IMR-90 (cell line): Measurements from ENCODE around the gene CDHR1. TPM values are rescaled to one million over a fixed set of nuclear protein-coding genes. Genes with fewer than 3 reads are reported as not detected.

Experiments used
- ATAC-seq: fragments of 200-7000 bp; cut with Tn5 transposase; 2 replicates; pipeline ENCODE4 v1.9.1; 2020; ENCODE audit warnings: low read depth, mild to moderate bottlenecking, moderate library complexity
- BruUV-seq: library from RNA; stranded (reverse); fragments of 400-500 nt; replicated peaks from 2 replicates; lab custom pipeline; 2021; lab: Mats Ljungman, UMichigan
- CTCF ChIA-PET: fragments of 300-600 bp; formaldehyde crosslinking; extraction: SDS; loops from one replicate; lab custom pipeline; 2021; ENCODE audit warnings: antibody characterized with exemption; lab: Yijun Ruan, JAX
- POLR2A ChIA-PET: fragments of 300-600 bp; sonication (Branson Sonifier 250); formaldehyde crosslinking; loops from one replicate; lab custom pipeline; 2022; ENCODE audit warnings: antibody characterized with exemption; ENCODE audit not compliant: unreplicated experiment; lab: Charles Lee
- DNase-seq: peaks from one replicate; pipeline ENCODE4 v3.0.0; 2013
- H2AFZ ChIP-seq: replicated peaks from 2 replicates; pipeline ENCODE3; 2013; ENCODE audit warnings: low read length, mild to moderate bottlenecking; ENCODE audit not compliant: poor library complexity
- H2AK5ac ChIP-seq: 2 replicates; pipeline ENCODE4 v1.6.1; 2013; ENCODE audit warnings: low read depth, low read length, inconsistent platforms
- H2AK9ac ChIP-seq: replicated peaks from 2 replicates; pipeline ENCODE3; 2013; ENCODE audit warnings: mild to moderate bottlenecking, low read depth, low read length, moderate library complexity; ENCODE audit not compliant: poor library complexity
- H2BK120ac ChIP-seq: 2 replicates; pipeline ENCODE4 v1.6.1; 2013; ENCODE audit warnings: low read depth, low read length, inconsistent platforms
- H2BK15ac ChIP-seq: 3 replicates; pipeline ENCODE4 v1.6.1; 2013; ENCODE audit warnings: low read depth, low read length, inconsistent platforms
- H2BK20ac ChIP-seq: 2 replicates; pipeline ENCODE4 v1.6.1; 2013; ENCODE audit warnings: low read depth, mild to moderate bottlenecking, inconsistent platforms, low read length, moderate library complexity
- H2BK5ac ChIP-seq: 2 replicates; pipeline ENCODE4 v1.6.1; 2013; ENCODE audit warnings: mild to moderate bottlenecking, low read depth, low read length, inconsistent platforms; ENCODE audit not compliant: poor library complexity, severe bottlenecking
- H3K14ac ChIP-seq: replicated peaks from 2 replicates; pipeline ENCODE4 v1.6.1; 2013; ENCODE audit warnings: low read depth, low read length, inconsistent platforms
- H3K18ac ChIP-seq: 2 replicates; pipeline ENCODE4 v1.6.1; 2013; ENCODE audit warnings: low read depth, low read length, control low read depth
- H3K23ac ChIP-seq: 2 replicates; pipeline ENCODE4 v1.6.1; 2013; ENCODE audit warnings: low read depth, low read length, inconsistent platforms
- H3K27ac ChIP-seq: 2 replicates; pipeline ENCODE4 v1.5.1; 2013; ENCODE audit warnings: mild to moderate bottlenecking, control low read depth, low read length; ENCODE audit not compliant: insufficient read depth
- H3K27me3 ChIP-seq: 2 replicates; pipeline ENCODE4 v1.6.1; 2013; ENCODE audit warnings: low read length; ENCODE audit not compliant: control insufficient read depth, insufficient read depth
- H3K36me3 ChIP-seq: 2 replicates; pipeline ENCODE4 v1.6.1; 2013; ENCODE audit warnings: low read length, mixed read lengths; ENCODE audit not compliant: control insufficient read depth, insufficient read depth
- H3K4ac ChIP-seq: 2 replicates; pipeline ENCODE4 v1.6.1; 2013; ENCODE audit warnings: low read depth, low read length, inconsistent platforms
- H3K4me1 ChIP-seq: 2 replicates; pipeline ENCODE4 v1.6.1; 2013; ENCODE audit warnings: low read length, mixed read lengths; ENCODE audit not compliant: control insufficient read depth, insufficient read depth
- H3K4me2 ChIP-seq: 2 replicates; pipeline ENCODE4 v1.6.1; 2013; ENCODE audit warnings: low read depth, mild to moderate bottlenecking, control low read depth, low read length, moderate library complexity
- H3K4me3 ChIP-seq: 2 replicates; pipeline ENCODE4 v1.5.1; 2013; ENCODE audit warnings: low read depth, mild to moderate bottlenecking, control low read depth, low read length, moderate library complexity; ENCODE audit not compliant: insufficient read depth
- H3K56ac ChIP-seq: 2 replicates; pipeline ENCODE4 v1.6.1; 2013; ENCODE audit warnings: low read length, inconsistent platforms; ENCODE audit not compliant: insufficient read depth; ENCODE audit errors: extremely low read depth
- H3K79me1 ChIP-seq, 2 experiments: 2 replicates each; pipeline ENCODE4 v1.6.1; 2013; ENCODE audit warnings: low read length in 2 of 2, inconsistent platforms in 1 of 2, low read depth in 1 of 2
- H3K9ac ChIP-seq: 2 replicates; pipeline ENCODE4 v1.6.1; 2013; ENCODE audit warnings: low read depth, low read length, control low read depth
- H3K9me1 ChIP-seq: 2 replicates; pipeline ENCODE4 v1.6.1; 2013; ENCODE audit warnings: low read length, inconsistent platforms; ENCODE audit not compliant: insufficient read depth
- H3K9me3 ChIP-seq: 2 replicates; pipeline ENCODE4 v1.6.1; 2013; ENCODE audit warnings: low read length; ENCODE audit not compliant: control insufficient read depth, insufficient read depth
- H4K20me1 ChIP-seq: 2 replicates; pipeline ENCODE4 v1.6.1; 2013; ENCODE audit warnings: low read length, inconsistent platforms; ENCODE audit not compliant: insufficient read depth
- H4K5ac ChIP-seq: 2 replicates; pipeline ENCODE4 v1.6.1; 2013; ENCODE audit warnings: mild to moderate bottlenecking, low read depth, low read length, control low read depth
- H4K8ac ChIP-seq, 2 experiments: 2 replicates each; pipeline ENCODE4 v1.6.1; 2013; ENCODE audit warnings: low read depth in 2 of 2, low read length in 2 of 2, control low read depth in 1 of 2, inconsistent platforms in 1 of 2
- H4K91ac ChIP-seq: 2 replicates; pipeline ENCODE4 v1.6.1; 2013; ENCODE audit warnings: low read depth, low read length, inconsistent platforms; ENCODE audit not compliant: insufficient read depth
- BHLHE40 ChIP-seq: fragments of 150-350 bp; IDR thresholded peaks from 2 replicates; pipeline ENCODE4 v1.6.1; 2016; ENCODE audit warnings: mild to moderate bottlenecking, low read depth, low read length
- WGBS, 2 experiments: methylation state at CpG; one replicate each; pipeline versions ENCODE4 v1.1.5 to v1.1.7; 2013; ENCODE audit warnings: missing lambda C conversion rate in 2 of 2; ENCODE audit not compliant: insufficient read length in 1 of 2; ENCODE audit errors: extremely low coverage in 2 of 2; 5-methylcytosine and 5-hydroxymethylcytosine counted together
- dilution Hi-C: fragments of 300-500 bp; cut with HindIII; formaldehyde crosslinking; loops from one replicate; pipeline ENCODE4 v1.14.3; 2018; ENCODE audit warnings: low sequenced_read_pairs; ENCODE audit not compliant: unreplicated experiment
- in situ Hi-C: fragments of 300-500 bp; cut with MboI; formaldehyde crosslinking; loops from 3 replicates; pipeline ENCODE4 v1.14.3; 2019; ENCODE audit warnings: low sequenced_read_pairs, inconsistent platforms, mixed read lengths
- intact Hi-C: fragments of 100-400 bp; cut with micrococcal nuclease; formaldehyde crosslinking; loops from 2 replicates; pipeline ENCODE4 v1.10.0; 2022
- polyA plus RNA-seq, 3 experiments: library from polyadenylated mRNA; depleted of rRNA; stranded (reverse); fragments of >200 nt; gene quantifications; 2 replicates each; pipeline ENCODE4 v1.2.3, GENCODE V29; 2012; ENCODE audit warnings: low replicate concordance in 1 of 3
- total RNA-seq: library from RNA; depleted of rRNA; stranded (reverse); fragments of >200 nt; gene quantifications from 2 replicates; pipeline ENCODE4 v1.2.3, GENCODE V29; 2012
- TF ChIP-seq, protein P1 (sequence below): conservative IDR thresholded peaks from 2 replicates; pipeline ENCODE4 v1.5.1; 2012; ENCODE audit warnings: mild to moderate bottlenecking, low read depth, low read length, improper control_type of control experiment

The CDHR1 gene
- total and polyA plus RNA-seq, 2 of the 4 experiments (the other 2 are of a cell fraction), result not detected

DNA sequence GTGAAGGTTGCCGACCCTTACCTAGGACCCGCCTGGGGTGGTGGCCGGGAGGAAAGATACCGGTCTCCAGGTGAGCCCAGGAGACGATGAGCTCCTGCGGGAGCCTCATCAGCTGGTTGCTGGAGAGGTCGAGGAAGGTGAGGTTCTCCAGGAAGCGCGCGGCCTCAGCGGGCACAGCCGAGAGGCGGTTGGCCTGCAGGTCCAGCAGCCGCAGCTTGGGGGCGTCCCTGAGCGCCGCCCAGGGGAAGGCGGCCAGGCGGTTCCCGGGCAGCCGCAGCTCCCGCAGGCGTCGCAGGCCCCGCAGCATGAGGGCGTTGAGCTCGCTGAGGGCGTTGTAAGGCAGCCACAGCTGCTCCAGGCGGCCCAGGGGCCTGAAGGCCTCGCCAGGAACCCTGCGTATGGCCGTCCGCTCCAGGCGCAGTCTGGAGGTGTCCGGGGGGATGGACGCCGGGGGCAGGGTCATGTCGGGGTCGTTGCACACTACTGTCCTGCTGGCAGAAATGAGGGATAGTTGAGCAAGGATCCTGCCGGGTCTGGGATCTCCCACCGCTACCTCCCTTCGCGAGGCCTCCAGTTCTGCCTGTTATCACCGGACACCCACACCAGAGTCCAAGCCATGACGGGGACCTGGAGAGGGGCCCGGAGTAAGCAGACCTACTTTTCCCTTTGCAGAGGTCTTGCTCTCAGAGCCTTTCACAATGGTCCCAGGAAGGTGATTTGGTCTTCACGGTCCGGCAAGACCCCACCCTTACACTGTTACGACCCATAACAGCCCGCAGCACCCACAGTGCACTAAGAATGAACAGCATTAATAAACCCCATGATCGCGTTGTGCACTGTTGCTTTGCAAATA lies 43.1 kb downstream of the CDHR1 start:
- Histone ChIP-seq H3K9ac (no peak overlapping the region), H3K9me1 (no peaks in the 10 kb centered on the region), H4K20me1 (no peaks in the 10 kb centered on the region; the same call in 1 of the 2 replicates), H2AK5ac (no peak overlapping the region), H3K36me3 (no peaks in the 10 kb centered on the region), H2AFZ (no peak overlapping the region), H3K4me2 (no peak overlapping the region), H3K27ac (no peak overlapping the region), H2BK20ac (no peak overlapping the region), H3K79me1 (no peaks in the 10 kb centered on the region), H2BK5ac (no peak overlapping the region), H3K4me3 (no peak overlapping the region), H3K56ac (no peak overlapping the region), H3K9me3 (no peaks in the 10 kb centered on the region), H2BK120ac (no peak overlapping the region), H3K14ac (no peak overlapping the region), H4K91ac (no peak overlapping the region), H3K18ac (no peak overlapping the region), H3K27me3 (peaks cover 11% of the 10 kb centered on the region), H3K4ac (no peak overlapping the region), H3K23ac (no peak overlapping the region), H4K5ac (no peak overlapping the region), H2AK9ac (no peak overlapping the region), H2BK15ac (no peak overlapping the region), H3K4me1 (no peaks in the 10 kb centered on the region), H4K8ac (no peak overlapping the region)
- intact Hi-C loops, result no loop called here
- POLR2A ChIA-PET, result no interaction called here
- CTCF ChIA-PET, result interaction anchor here (0.7 to 1.2 kb wide), 3 partner anchors 13 to 20 kb away, joined by 3 read pairs; no protein-coding TSS in a partner anchor
- 66% methylated on average over 12 of the region's 52 CpGs; no CpG with 5 or more reads in 1 of the 2 experiments for WGBS, 2 experiments
- no TSS peak for BruUV-seq
- TF ChIP-seq, protein P1, sequence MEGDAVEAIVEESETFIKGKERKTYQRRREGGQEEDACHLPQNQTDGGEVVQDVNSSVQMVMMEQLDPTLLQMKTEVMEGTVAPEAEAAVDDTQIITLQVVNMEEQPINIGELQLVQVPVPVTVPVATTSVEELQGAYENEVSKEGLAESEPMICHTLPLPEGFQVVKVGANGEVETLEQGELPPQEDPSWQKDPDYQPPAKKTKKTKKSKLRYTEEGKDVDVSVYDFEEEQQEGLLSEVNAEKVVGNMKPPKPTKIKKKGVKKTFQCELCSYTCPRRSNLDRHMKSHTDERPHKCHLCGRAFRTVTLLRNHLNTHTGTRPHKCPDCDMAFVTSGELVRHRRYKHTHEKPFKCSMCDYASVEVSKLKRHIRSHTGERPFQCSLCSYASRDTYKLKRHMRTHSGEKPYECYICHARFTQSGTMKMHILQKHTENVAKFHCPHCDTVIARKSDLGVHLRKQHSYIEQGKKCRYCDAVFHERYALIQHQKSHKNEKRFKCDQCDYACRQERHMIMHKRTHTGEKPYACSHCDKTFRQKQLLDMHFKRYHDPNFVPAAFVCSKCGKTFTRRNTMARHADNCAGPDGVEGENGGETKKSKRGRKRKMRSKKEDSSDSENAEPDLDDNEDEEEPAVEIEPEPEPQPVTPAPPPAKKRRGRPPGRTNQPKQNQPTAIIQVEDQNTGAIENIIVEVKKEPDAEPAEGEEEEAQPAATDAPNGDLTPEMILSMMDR, result 0 out of 2 replicates have a peak, but pooled peaks have one; percentile 4
- TF ChIP-seq BHLHE40, result no peak
- ATAC-seq (no peak), DNase-seq (no peak)
- dilution Hi-C loops, result no loop called here
- in situ Hi-C loops, result no loop called here
